ENCODE data around the gene KIRREL2.

The KIRREL2 gene

DNA sequence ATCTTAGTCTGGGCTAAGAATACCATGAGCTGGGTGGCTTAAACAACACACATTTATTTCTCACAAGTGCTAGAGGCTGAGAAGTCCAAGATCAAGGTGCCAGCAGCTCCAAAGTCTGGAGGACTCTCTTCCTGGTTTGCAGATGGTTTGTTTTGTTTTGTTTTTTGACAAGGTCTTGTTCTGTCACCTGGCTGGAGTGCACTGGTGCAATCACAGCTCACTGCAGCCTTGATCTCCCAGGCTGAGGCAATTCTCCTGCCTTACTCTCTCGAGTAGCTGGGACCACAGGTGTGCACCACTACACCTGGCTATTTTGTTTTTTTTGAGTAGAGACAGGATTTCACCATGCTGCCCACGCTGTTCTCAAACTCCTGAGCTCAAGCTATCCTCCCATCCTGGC, 27.2 kb downstream of the KIRREL2 start:
- Histone ChIP-seq H3K27me3 (ENCODE audit: low read depth, low read length) (no peaks in the 10 kb centered on the region), H3K36me3 (replicated peaks; ENCODE audit: low read depth, low read length) (peaks cover 20% of the 10 kb centered on the region), H3K4me1 (ENCODE audit: low read length) (no peaks in the 10 kb centered on the region), H3K27ac (ENCODE audit: low read length) (no peak overlapping the region), H3K4me2 (ENCODE audit: low read length) (no peak overlapping the region), H3K79me2 (ENCODE audit: low read length) (no peaks in the 10 kb centered on the region), H2AFZ (ENCODE audit: low read depth, low read length) (no peak overlapping the region), H3K4me3 (ENCODE audit: low read length) (no peak overlapping the region), H3K9me3 (ENCODE audit: insufficient read depth, low read length) (no peaks in the 10 kb centered on the region), H3K9ac (ENCODE audit: low read length) (no peak overlapping the region), H4K20me1 (ENCODE audit: insufficient read depth, low read length) (no peaks in the 10 kb centered on the region)
- TF ChIP-seq, protein P1, sequence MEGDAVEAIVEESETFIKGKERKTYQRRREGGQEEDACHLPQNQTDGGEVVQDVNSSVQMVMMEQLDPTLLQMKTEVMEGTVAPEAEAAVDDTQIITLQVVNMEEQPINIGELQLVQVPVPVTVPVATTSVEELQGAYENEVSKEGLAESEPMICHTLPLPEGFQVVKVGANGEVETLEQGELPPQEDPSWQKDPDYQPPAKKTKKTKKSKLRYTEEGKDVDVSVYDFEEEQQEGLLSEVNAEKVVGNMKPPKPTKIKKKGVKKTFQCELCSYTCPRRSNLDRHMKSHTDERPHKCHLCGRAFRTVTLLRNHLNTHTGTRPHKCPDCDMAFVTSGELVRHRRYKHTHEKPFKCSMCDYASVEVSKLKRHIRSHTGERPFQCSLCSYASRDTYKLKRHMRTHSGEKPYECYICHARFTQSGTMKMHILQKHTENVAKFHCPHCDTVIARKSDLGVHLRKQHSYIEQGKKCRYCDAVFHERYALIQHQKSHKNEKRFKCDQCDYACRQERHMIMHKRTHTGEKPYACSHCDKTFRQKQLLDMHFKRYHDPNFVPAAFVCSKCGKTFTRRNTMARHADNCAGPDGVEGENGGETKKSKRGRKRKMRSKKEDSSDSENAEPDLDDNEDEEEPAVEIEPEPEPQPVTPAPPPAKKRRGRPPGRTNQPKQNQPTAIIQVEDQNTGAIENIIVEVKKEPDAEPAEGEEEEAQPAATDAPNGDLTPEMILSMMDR (IDR thresholded peaks at IDR 0.05; ENCODE audit: low read depth, low read length) = no peak
- TF ChIP-seq EZH2phosphoT487 (IDR thresholded peaks at IDR 0.05; ENCODE audit: low read depth) = no peak

DNA sequence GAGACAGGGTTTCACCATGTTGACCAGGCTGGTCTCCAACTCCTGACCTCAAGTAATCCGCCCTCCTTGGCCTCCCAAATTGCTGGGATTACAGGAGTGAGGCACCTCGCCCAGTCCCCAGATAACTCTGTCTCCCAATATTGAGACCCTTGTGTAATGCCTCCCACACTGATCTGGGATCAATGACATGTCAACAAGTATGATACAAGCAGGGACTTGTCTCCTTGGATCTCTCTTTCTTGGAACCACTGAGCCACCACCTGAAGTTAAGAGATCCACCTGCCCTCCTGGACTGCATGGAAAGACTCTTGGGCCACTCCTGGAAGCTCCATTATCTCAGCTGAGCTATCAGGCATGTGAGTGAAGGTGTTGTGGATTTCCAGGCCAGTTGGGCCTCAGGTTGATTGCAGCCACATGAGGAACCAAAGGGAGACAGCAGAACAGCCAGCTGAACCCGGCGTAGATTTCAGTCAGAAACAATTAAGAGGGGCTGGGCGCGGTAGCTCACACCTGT, 28.6 kb downstream of the KIRREL2 start:
- Histone ChIP-seq H3K27me3 (ENCODE audit: low read depth, low read length) (no peaks in the 10 kb centered on the region), H3K4me2 (ENCODE audit: low read length) (no peak overlapping the region), H3K27ac (ENCODE audit: low read length) (no peak overlapping the region), H3K36me3 (replicated peaks; ENCODE audit: low read depth, low read length) (peaks cover 32% of the 10 kb centered on the region), H3K9me3 (ENCODE audit: insufficient read depth, low read length) (no peaks in the 10 kb centered on the region), H2AFZ (ENCODE audit: low read depth, low read length) (no peak overlapping the region), H3K79me2 (ENCODE audit: low read length) (no peaks in the 10 kb centered on the region), H3K4me1 (ENCODE audit: low read length) (no peaks in the 10 kb centered on the region), H3K9ac (ENCODE audit: low read length) (no peak overlapping the region), H4K20me1 (ENCODE audit: insufficient read depth, low read length) (peaks cover 3% of the 10 kb centered on the region; the same call in 1 of the 2 replicates), H3K4me3 (ENCODE audit: low read length) (no peak overlapping the region)
- TF ChIP-seq EZH2phosphoT487 (IDR thresholded peaks at IDR 0.05; ENCODE audit: low read depth) = no peak
- TF ChIP-seq, protein P1 (IDR thresholded peaks at IDR 0.05; ENCODE audit: low read depth, low read length) = no peak

DNA sequence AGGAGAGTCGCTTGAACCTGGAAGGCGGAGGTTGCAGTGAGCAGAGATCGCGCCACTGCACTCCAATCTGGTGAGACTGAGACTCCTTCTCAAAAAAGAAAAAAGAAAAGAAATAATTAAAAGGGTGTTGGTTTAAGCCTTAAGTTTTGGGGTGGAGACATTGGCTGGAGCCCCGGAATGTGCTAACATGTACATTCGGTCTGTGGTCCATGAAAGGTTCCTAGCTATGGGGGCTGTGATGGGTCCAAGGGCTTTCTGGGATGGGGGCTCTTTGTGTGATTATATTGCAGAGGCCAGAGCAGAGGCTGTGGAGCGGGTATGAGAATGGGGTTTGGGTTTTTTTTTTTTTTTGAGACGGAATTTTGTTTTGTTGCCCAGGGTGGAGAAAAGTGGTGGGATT, 29.2 kb downstream of the KIRREL2 start:
- Histone ChIP-seq H3K9me3 (ENCODE audit: insufficient read depth, low read length) (no peaks in the 10 kb centered on the region), H3K27me3 (ENCODE audit: low read depth, low read length) (no peaks in the 10 kb centered on the region), H3K4me3 (ENCODE audit: low read length) (no peak overlapping the region), H3K4me2 (ENCODE audit: low read length) (no peak overlapping the region), H3K4me1 (ENCODE audit: low read length) (no peaks in the 10 kb centered on the region), H3K27ac (ENCODE audit: low read length) (no peak overlapping the region), H3K9ac (ENCODE audit: low read length) (no peak overlapping the region), H2AFZ (ENCODE audit: low read depth, low read length) (no peak overlapping the region), H3K36me3 (replicated peaks; ENCODE audit: low read depth, low read length) (peaks cover 36% of the 10 kb centered on the region), H4K20me1 (ENCODE audit: insufficient read depth, low read length) (peaks cover 6% of the 10 kb centered on the region; the same call in 1 of the 2 replicates), H3K79me2 (ENCODE audit: low read length) (no peaks in the 10 kb centered on the region)
- no peak for TF ChIP-seq EZH2phosphoT487 (IDR thresholded peaks at IDR 0.05; ENCODE audit: low read depth)
- TF ChIP-seq, protein P1 (IDR thresholded peaks at IDR 0.05; ENCODE audit: low read depth, low read length) = no peak

DNA sequence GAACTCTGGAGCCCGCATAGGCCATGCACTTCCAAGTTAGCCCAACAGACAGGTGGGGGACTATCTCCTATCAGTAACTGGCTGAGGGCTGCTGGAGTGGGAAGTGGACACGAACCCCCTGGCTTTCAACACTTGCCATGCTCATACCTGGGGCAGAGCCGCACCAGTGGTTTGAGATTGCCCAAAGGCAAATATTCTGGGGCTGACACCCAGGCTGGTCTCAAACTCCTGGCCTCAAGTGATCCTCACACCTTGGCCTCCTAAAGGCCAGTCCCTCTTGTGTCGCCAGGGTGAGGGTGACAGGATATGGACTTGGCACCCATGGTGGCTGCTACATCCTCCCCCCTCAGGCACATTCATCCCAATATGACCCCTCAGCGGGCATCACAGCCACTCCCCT, 30.5 kb downstream of the KIRREL2 start:
- Histone ChIP-seq H3K9me3 (ENCODE audit: insufficient read depth, low read length) (no peaks in the 10 kb centered on the region), H3K9ac (ENCODE audit: low read length) (no peak overlapping the region), H3K27me3 (ENCODE audit: low read depth, low read length) (no peaks in the 10 kb centered on the region), H4K20me1 (ENCODE audit: insufficient read depth, low read length) (peaks cover 6% of the 10 kb centered on the region; the same call in 1 of the 2 replicates), H3K4me1 (ENCODE audit: low read length) (no peaks in the 10 kb centered on the region), H2AFZ (ENCODE audit: low read depth, low read length) (no peak overlapping the region), H3K4me3 (ENCODE audit: low read length) (no peak overlapping the region), H3K79me2 (ENCODE audit: low read length) (no peaks in the 10 kb centered on the region), H3K27ac (ENCODE audit: low read length) (no peak overlapping the region), H3K36me3 (replicated peaks; ENCODE audit: low read depth, low read length) (peaks cover 40% of the 10 kb centered on the region), H3K4me2 (ENCODE audit: low read length) (no peak overlapping the region)
- no peak for TF ChIP-seq EZH2phosphoT487 (IDR thresholded peaks at IDR 0.05; ENCODE audit: low read depth)
- TF ChIP-seq, protein P1 (IDR thresholded peaks at IDR 0.05; ENCODE audit: low read depth, low read length) = no peak
